HFFc6 (cell line): ENCODE data around the gene DEGS1. TPM values are rescaled to one million over a fixed set of nuclear protein-coding genes. Genes with fewer than 3 reads are reported as not detected.

Source experiments
- DNase-seq: peaks from one replicate; pipeline ENCODE4 v3.0.0-alpha.2; 2018
- H3K27ac Mint-ChIP-seq: 2 replicates; pipeline ENCODE4 v1.8.0; 2020; ENCODE audit warnings: mild to moderate bottlenecking, mixed read lengths
- H3K27me3 Mint-ChIP-seq: 2 replicates; pipeline ENCODE4 v1.8.0; 2021; ENCODE audit warnings: mild to moderate bottlenecking, moderate library complexity, mixed read lengths; ENCODE audit not compliant: insufficient read depth
- H3K36me3 Mint-ChIP-seq: 2 replicates; pipeline ENCODE4 v1.8.0; 2021; ENCODE audit warnings: low read depth, mixed read lengths
- H3K4me1 Mint-ChIP-seq: 2 replicates; pipeline ENCODE4 v1.8.0; 2020; ENCODE audit warnings: low read depth, mixed read lengths
- H3K4me3 Mint-ChIP-seq: 2 replicates; pipeline ENCODE4 v1.8.0; 2020; ENCODE audit warnings: mild to moderate bottlenecking, moderate library complexity, mixed read lengths
- H3K9me3 Mint-ChIP-seq: 2 replicates; pipeline ENCODE4 v1.8.0; 2020; ENCODE audit warnings: mild to moderate bottlenecking, mixed read lengths
- CTCF ChIP-seq: fragments of 200-600 bp; sonication (generic); IDR thresholded peaks from 2 replicates; pipeline ENCODE4 v1.5.0; 2021; ENCODE audit warnings: antibody characterized with exemption, mild to moderate bottlenecking
- total RNA-seq, 6 experiments: library from RNA; stranded (reverse); fragmentation: NEBNext Ultra II Directional; extraction: Animal tissue kit (Norgen Biotek cat#: 25700); gene quantifications; 2 replicates in 1 of 6; 3 replicates in 5 of 6; pipeline ENCODE4 v1.2.3, GENCODE V29; 2021

DEGS1 gene
- total RNA-seq, 6 experiments from 2014 or later = 130 to 189 (median 145) TPM

DNA sequence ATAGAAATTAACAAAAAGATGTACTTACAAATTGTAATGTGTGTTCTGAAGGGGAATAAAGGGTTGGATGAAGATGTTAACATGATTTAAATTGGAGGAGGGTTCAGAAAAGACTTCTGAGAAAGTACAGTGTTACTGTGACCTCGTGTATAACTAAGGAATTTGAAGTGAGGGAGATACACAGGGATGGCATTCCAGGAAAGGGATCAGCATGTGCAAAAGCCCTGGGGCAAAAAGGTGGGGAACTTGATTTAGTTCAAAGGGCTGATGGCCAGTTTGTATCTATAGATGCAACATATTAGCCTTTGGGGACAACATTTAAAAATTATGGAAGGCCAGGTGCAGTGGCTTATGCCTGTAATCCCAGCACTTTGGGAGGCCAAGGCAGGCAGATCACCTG lies 33.3 kb upstream of the DEGS1 start:
- Mint-ChIP-seq H3K4me1 (peaks cover 6% of the 10 kb centered on the region; the same call in 1 of the 2 replicates), H3K4me3 (no peak overlapping the region), H3K27me3 (no peaks in the 10 kb centered on the region; the same call in 1 of the 2 replicates), H3K9me3 (no peaks in the 10 kb centered on the region), H3K27ac (no peak overlapping the region; the same call in 1 of the 2 replicates), H3K36me3 (no peaks in the 10 kb centered on the region)
- DNase-seq = no peak
- no peak for TF ChIP-seq CTCF

DNA sequence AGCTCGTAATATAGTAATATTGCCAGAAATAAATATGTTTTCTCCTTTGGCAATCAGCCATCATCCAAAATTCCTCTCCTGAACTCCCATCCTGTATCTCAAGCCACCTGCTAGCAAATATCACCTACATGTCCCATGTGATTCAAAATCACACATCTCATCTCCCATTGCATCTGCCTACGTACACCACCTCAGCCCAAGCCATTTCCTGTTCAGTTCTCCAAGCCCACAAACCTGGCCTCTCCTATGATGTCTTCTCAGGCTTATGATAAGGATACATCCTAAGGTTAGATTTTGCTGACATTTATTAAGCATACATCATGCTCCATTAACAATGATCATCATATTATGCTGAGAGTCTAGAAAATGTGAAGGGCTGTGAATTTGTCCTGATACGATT lies 31.9 kb upstream of the DEGS1 start:
- no peaks in the 10 kb centered on the region for H3K36me3 Mint-ChIP-seq
- no peak for TF ChIP-seq CTCF
- no peak for DNase-seq
- no peak overlapping the region; the same call in 1 of the 2 replicates for H3K4me3 Mint-ChIP-seq
- no peaks in the 10 kb centered on the region for H3K9me3 Mint-ChIP-seq
- H3K27me3 Mint-ChIP-seq = no peaks in the 10 kb centered on the region
- peaks cover 6% of the 10 kb centered on the region; the same call in 1 of the 2 replicates for H3K4me1 Mint-ChIP-seq
- no peak overlapping the region for H3K27ac Mint-ChIP-seq

- no peak overlapping the region for H3K4me3 Mint-ChIP-seq
- no peak for TF ChIP-seq CTCF
- peaks cover 12% of the 10 kb centered on the region for H3K36me3 Mint-ChIP-seq
- H3K4me1 Mint-ChIP-seq = no peaks in the 10 kb centered on the region
- no peak for DNase-seq
- H3K27ac Mint-ChIP-seq = no peak overlapping the region
- no peaks in the 10 kb centered on the region for H3K9me3 Mint-ChIP-seq
- H3K27me3 Mint-ChIP-seq = no peaks in the 10 kb centered on the region; the same call in 1 of the 2 replicates
Observed at GRCh38 chr1:224157316-224157715, 25.7 kb upstream of the DEGS1 start.

DNA sequence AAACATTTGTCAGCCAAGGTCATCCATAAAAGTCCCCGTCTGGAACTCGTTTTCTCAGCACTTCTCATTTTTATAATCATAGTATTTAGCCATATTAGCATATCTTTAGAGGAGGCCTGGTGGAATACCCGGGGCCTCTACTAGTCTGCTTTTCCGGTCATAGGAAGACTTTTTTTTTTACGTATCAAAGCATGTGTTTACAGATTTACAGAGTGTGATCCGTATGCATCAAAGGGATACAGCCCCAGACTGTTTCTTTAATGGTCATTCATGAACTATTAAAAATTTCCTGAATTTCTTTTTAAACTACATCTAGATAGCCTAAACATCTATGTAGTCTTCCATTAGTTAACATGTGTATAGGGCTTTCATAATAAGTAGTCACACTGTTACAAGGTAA lies 23.5 kb upstream of the DEGS1 start:
- Mint-ChIP-seq H3K27me3 (no peaks in the 10 kb centered on the region; the same call in 1 of the 2 replicates), H3K4me1 (no peaks in the 10 kb centered on the region), H3K27ac (no peak overlapping the region), H3K9me3 (no peaks in the 10 kb centered on the region), H3K4me3 (no peak overlapping the region), H3K36me3 (peaks cover 12% of the 10 kb centered on the region)
- TF ChIP-seq CTCF = no peak
- DNase-seq = no peak

GRCh38 chr1:224160171-224160682 lies 22.8 kb upstream of the DEGS1 start:
- Mint-ChIP-seq H3K27ac (no peak overlapping the region), H3K4me3 (no peak overlapping the region), H3K27me3 (no peaks in the 10 kb centered on the region; the same call in 1 of the 2 replicates), H3K9me3 (no peaks in the 10 kb centered on the region), H3K36me3 (peaks cover 12% of the 10 kb centered on the region), H3K4me1 (no peaks in the 10 kb centered on the region)
- DNase-seq = no peak
- TF ChIP-seq CTCF = no peak

- peaks cover 7% of the 10 kb centered on the region; the same call in 1 of the 2 replicates for H3K36me3 Mint-ChIP-seq
- no peaks in the 10 kb centered on the region for H3K4me1 Mint-ChIP-seq
- no peak for TF ChIP-seq CTCF
- H3K4me3 Mint-ChIP-seq = no peak overlapping the region
- no peaks in the 10 kb centered on the region; the same call in 1 of the 2 replicates for H3K27me3 Mint-ChIP-seq
- H3K9me3 Mint-ChIP-seq = no peaks in the 10 kb centered on the region
- DNase-seq = no peak
- no peak overlapping the region for H3K27ac Mint-ChIP-seq
Observed at GRCh38 chr1:224162768-224163167, 20.3 kb upstream of the DEGS1 start.
